WI38 (cell line): ENCODE results near the gene ABHD10.
A peak's percentile ranks its signal among the peaks of the same experiment; 100 is the strongest.

Experiments used
- H3K4me3 ChIP-seq: 2 replicates; pipeline ENCODE4 v1.5.1; 2011; ENCODE audit warnings: low read depth, mild to moderate bottlenecking, control low read depth, low read length
- CTCF ChIP-seq: IDR thresholded peaks from 2 replicates; pipeline ENCODE4 v1.5.1; 2012; ENCODE audit warnings: low read depth, mild to moderate bottlenecking, control low read depth, low read length

The ABHD10 gene

GRCh38 chr3:111963424-111963823, 15.4 kb upstream of the ABHD10 start:
- no peak overlapping the region for H3K4me3 ChIP-seq
- TF ChIP-seq CTCF, result no peak

GRCh38 chr3:111965484-111965883, 13.3 kb upstream of the ABHD10 start:
- H3K4me3 ChIP-seq, result no peak overlapping the region
- TF ChIP-seq CTCF, result no peak

- H3K4me3 ChIP-seq, result no peak overlapping the region
- no peak for TF ChIP-seq CTCF
Observed at GRCh38 chr3:111967068-111967467, 11.8 kb upstream of the ABHD10 start.

- TF ChIP-seq CTCF, result peak; percentile 79
- H3K4me3 ChIP-seq, result no peak overlapping the region
Observed at GRCh38 chr3:111967651-111968274, 11.1 kb upstream of the ABHD10 start.

- no peak overlapping the region for H3K4me3 ChIP-seq
- no peak for TF ChIP-seq CTCF
Observed at GRCh38 chr3:111968319-111969054, 10.3 kb upstream of the ABHD10 start.

- no peak overlapping the region for H3K4me3 ChIP-seq
- no peak for TF ChIP-seq CTCF
Observed at GRCh38 chr3:111970376-111970775, 8.4 kb upstream of the ABHD10 start.

- no peak overlapping the region for H3K4me3 ChIP-seq
- TF ChIP-seq CTCF, result no peak
Observed at GRCh38 chr3:111971533-111972130, 7.2 kb upstream of the ABHD10 start.
